Measurements from ENCODE around the gene GLIPR1L2. TPM values are rescaled to one million over a fixed set of nuclear protein-coding genes. Genes with fewer than 3 reads are reported as not detected.

The GLIPR1L2 gene
- total and polyA plus RNA-seq, 2 of the 8 experiments (the other 6 are each of a cell fraction or from before 2014, with no cell fraction given) = 0.09 TPM; not detected in 1

Other genes starting within 250 kb of the GLIPR1L2 start
- 0.13 TPM in 1 of 2 replicates, not detected in the other for gene KCNC2, start 181.2 kb upstream of the GLIPR1L2 start, total RNA-seq (2021; fragmentation: NEBNext Ultra II Directional; extraction: Animal tissue kit (Norgen Biotek cat#: 25700))
- gene KCNC2, start 181.2 kb upstream of the GLIPR1L2 start, polyA plus RNA-seq (2011; rRNA removed) = 0.03 and 0.06 TPM in 2 replicates
- 3.8 and 5.0 TPM in 2 replicates for gene CAPS2, start 60.8 kb upstream of the GLIPR1L2 start, total RNA-seq (2021; fragmentation: NEBNext Ultra II Directional; extraction: Animal tissue kit (Norgen Biotek cat#: 25700))
- gene CAPS2, start 60.8 kb upstream of the GLIPR1L2 start, polyA plus RNA-seq (2011; rRNA removed) = 1.5 and 2.3 TPM in 2 replicates
- gene GLIPR1L1, start 56.4 kb upstream of the GLIPR1L2 start, total RNA-seq (2021; fragmentation: NEBNext Ultra II Directional; extraction: Animal tissue kit (Norgen Biotek cat#: 25700)) = 1.7 and 2.0 TPM in 2 replicates
- gene GLIPR1L1, start 56.4 kb upstream of the GLIPR1L2 start, polyA plus RNA-seq (2011; rRNA removed) = 0.60 and 1.2 TPM in 2 replicates
- gene GLIPR1, start 89.7 kb downstream of the GLIPR1L2 start, total RNA-seq (2021; fragmentation: NEBNext Ultra II Directional; extraction: Animal tissue kit (Norgen Biotek cat#: 25700)) = 1.5 and 1.7 TPM in 2 replicates
- 0.09 and 0.23 TPM in 2 replicates for gene GLIPR1, start 89.7 kb downstream of the GLIPR1L2 start, polyA plus RNA-seq (2011; rRNA removed)
- 73.8 and 80.1 TPM in 2 replicates for gene KRR1, start 120.5 kb downstream of the GLIPR1L2 start, total RNA-seq (2021; fragmentation: NEBNext Ultra II Directional; extraction: Animal tissue kit (Norgen Biotek cat#: 25700))
- gene KRR1, start 120.5 kb downstream of the GLIPR1L2 start, polyA plus RNA-seq (2011; rRNA removed) = 2.4 and 6.1 TPM in 2 replicates

All from H1 (cell line).